Ishikawa (cell line): ENCODE data around the gene FGFR3.

Experiments
- CEBPB ChIP-seq: IDR thresholded peaks from 2 replicates; pipeline ENCODE4 v1.6.1; 2012
- EGR1 ChIP-seq: IDR thresholded peaks from 2 replicates; pipeline ENCODE4 v1.6.1; 2012
- EP300 ChIP-seq: IDR thresholded peaks from 2 replicates; pipeline ENCODE4 v1.6.1; 2012; ENCODE audit warnings: borderline replicate concordance
- FOXM1 ChIP-seq: IDR thresholded peaks from 2 replicates; pipeline ENCODE4 v1.6.1; 2012; ENCODE audit warnings: low read depth, borderline replicate concordance
- RAD21 ChIP-seq: IDR thresholded peaks from 2 replicates; pipeline ENCODE4 v1.6.1; 2012; ENCODE audit warnings: low read depth
- REST ChIP-seq: IDR thresholded peaks from 2 replicates; pipeline ENCODE4 v1.6.1; 2012; ENCODE audit warnings: low read depth, mild to moderate bottlenecking
- TAF1 ChIP-seq: IDR thresholded peaks from 2 replicates; pipeline ENCODE4 v1.6.1; 2012; ENCODE audit warnings: low read depth, mild to moderate bottlenecking
- TEAD4 ChIP-seq: IDR thresholded peaks from 2 replicates; pipeline ENCODE4 v1.6.1; 2012
- YY1 ChIP-seq: IDR thresholded peaks from 2 replicates; pipeline ENCODE4 v1.6.1; 2012; ENCODE audit warnings: low read depth
- ZBTB7A ChIP-seq: IDR thresholded peaks from 2 replicates; pipeline ENCODE4 v1.6.1; 2012; ENCODE audit warnings: low read depth
- TF ChIP-seq, protein P1 (sequence below): IDR thresholded peaks from 2 replicates; pipeline ENCODE4 v1.6.1; 2012

- TF ChIP-seq, protein P1, sequence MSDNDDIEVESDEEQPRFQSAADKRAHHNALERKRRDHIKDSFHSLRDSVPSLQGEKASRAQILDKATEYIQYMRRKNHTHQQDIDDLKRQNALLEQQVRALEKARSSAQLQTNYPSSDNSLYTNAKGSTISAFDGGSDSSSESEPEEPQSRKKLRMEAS: no peak
- no peak for TF ChIP-seq ZBTB7A
- no peak for TF ChIP-seq TAF1
- TF ChIP-seq REST: no peak
- TF ChIP-seq YY1: no peak
- no peak for TF ChIP-seq EGR1
- TF ChIP-seq EP300: no peak
- no peak for TF ChIP-seq FOXM1
- TF ChIP-seq TEAD4: no peak
- TF ChIP-seq RAD21: no peak
- TF ChIP-seq CEBPB: no peak
Measured at GRCh38 chr4:1756079-1756478, 37.0 kb upstream of the FGFR3 start.
